Esophagus squamous epithelium (tissue), 5 donors: ENCODE measurements around the gene FGGY. TPM values are rescaled to one million over a fixed set of nuclear protein-coding genes. Genes with fewer than 3 reads are reported as not detected.

ENCODE experiments used
- DNase-seq: peaks from one replicate; lab custom pipeline; 2025; lab: John Stamatoyannopoulos, UW
- H3K27ac ChIP-seq, 4 donors: fragments of 200-600 bp; sonication (generic); one replicate each; pipeline ENCODE4 v1.5.1; 2016 to 2019; ENCODE audit warnings: mild to moderate bottlenecking in 1 of 4
- H3K27me3 ChIP-seq, 4 donors: fragments of 200-600 bp; sonication (generic); 1 replicate in 3 of 4; 2 replicates in 1 of 4; pipeline versions ENCODE4 v1.5.1 to v1.6.0; 2017 to 2021; ENCODE audit warnings: antibody characterized with exemption in 1 of 4
- H3K36me3 ChIP-seq, 3 donors: fragments of 200-600 bp; sonication (generic); one replicate each; pipeline ENCODE4 v1.5.1; 2016 to 2019
- H3K4me1 ChIP-seq, 3 donors: fragments of 200-600 bp; sonication (generic); one replicate each; pipeline ENCODE4 v1.5.1; 2017 to 2019
- H3K4me3 ChIP-seq, 4 donors: fragments of 200-600 bp; sonication (generic); 1 replicate in 3 of 4; 2 replicates in 1 of 4; pipeline ENCODE4 v1.5.1; 2016 to 2019; ENCODE audit warnings: mild to moderate bottlenecking in 2 of 4, moderate library complexity in 1 of 4
- H3K9me3 ChIP-seq, 3 donors: fragments of 200-600 bp; sonication (generic); one replicate each; pipeline ENCODE4 v1.5.1; 2016 to 2019
- POLR2A ChIP-seq, 4 donors: fragments of 450-650 bp; IDR thresholded peaks; one replicate each; pipeline ENCODE4 v1.6.1; 2017; ENCODE audit warnings: antibody characterized with exemption in 4 of 4, mild to moderate bottlenecking in 4 of 4, moderate library complexity in 3 of 4
- WGBS, 2 donors: methylation state at CpG; one replicate each; pipeline ENCODE4 v1.1.5; 2018; 5-methylcytosine and 5-hydroxymethylcytosine counted together
- intact Hi-C: fragments of 100-400 bp; cut with DNase I; formaldehyde crosslinking; loops from one replicate; pipeline ENCODE4 v1.15.0; 2022
- total RNA-seq, 4 donors: library from RNA; depleted of rRNA; stranded (reverse); fragments of >200 nt; gene quantifications; one replicate each; pipeline ENCODE4 v1.1.0, GENCODE V29; 2016
- TF ChIP-seq, protein P1 (sequence below), 6 experiments: fragments of 450-650 bp in 4 of 6; fragments of 200-600 bp in 2 of 6; sonication (generic) in 2 of 6; IDR thresholded peaks; one replicate each; pipeline ENCODE4 v1.5.1; 2016 to 2019; ENCODE audit warnings: antibody characterized with exemption in 6 of 6, mild to moderate bottlenecking in 4 of 6, moderate library complexity in 4 of 6
- donor health status: DM: yes; HTN: yes; CAD: no.

Gene FGGY
- total RNA-seq, 4 donors from 2014 or later: 6.0 to 18.1 (median 9.3) TPM

GRCh38 chr1:59266180-59266926 lies 30.5 kb upstream of the FGGY start:
- TF ChIP-seq, protein P1, sequence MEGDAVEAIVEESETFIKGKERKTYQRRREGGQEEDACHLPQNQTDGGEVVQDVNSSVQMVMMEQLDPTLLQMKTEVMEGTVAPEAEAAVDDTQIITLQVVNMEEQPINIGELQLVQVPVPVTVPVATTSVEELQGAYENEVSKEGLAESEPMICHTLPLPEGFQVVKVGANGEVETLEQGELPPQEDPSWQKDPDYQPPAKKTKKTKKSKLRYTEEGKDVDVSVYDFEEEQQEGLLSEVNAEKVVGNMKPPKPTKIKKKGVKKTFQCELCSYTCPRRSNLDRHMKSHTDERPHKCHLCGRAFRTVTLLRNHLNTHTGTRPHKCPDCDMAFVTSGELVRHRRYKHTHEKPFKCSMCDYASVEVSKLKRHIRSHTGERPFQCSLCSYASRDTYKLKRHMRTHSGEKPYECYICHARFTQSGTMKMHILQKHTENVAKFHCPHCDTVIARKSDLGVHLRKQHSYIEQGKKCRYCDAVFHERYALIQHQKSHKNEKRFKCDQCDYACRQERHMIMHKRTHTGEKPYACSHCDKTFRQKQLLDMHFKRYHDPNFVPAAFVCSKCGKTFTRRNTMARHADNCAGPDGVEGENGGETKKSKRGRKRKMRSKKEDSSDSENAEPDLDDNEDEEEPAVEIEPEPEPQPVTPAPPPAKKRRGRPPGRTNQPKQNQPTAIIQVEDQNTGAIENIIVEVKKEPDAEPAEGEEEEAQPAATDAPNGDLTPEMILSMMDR (IDR thresholded peaks at IDR 0.05): no peak
- no peak for TF ChIP-seq POLR2A (IDR thresholded peaks at IDR 0.05)
- intact Hi-C loops: no loop called here
- H3K9me3 ChIP-seq: no peaks in the 10 kb centered on the region
- 66 to 80% methylated on average over 4 of the region's 4 CpGs for WGBS, 2 donors
- H3K4me3 ChIP-seq: no peak overlapping the region
- no peak for DNase-seq
- no peaks in the 10 kb centered on the region for H3K27me3 ChIP-seq
- no peak overlapping the region for H3K27ac ChIP-seq
- no peaks in the 10 kb centered on the region for H3K36me3 ChIP-seq
- no peaks in the 10 kb centered on the region for H3K4me1 ChIP-seq

GRCh38 chr1:59266927-59267293 lies 30.0 kb upstream of the FGGY start:
- H3K36me3 ChIP-seq: no peaks in the 10 kb centered on the region

DNA sequence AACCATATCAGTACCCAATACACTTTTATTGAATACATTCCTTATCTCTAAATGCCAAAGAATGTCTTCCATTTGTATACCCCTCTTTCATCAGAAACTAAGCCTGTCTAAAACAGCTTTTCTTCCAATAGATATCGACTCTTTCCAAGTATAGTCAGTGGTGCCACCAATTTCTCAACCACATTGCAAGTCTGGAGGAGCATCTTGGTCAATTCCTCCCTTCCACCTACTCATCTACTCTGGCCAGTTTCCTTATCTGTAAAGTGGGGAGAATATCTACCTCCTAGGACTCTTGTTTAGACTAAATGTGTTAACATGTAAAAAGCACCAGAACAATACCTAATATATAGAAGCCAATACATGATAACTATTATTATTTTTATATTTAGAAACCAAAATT lies 28.5 kb upstream of the FGGY start:
- H3K27me3 ChIP-seq: no peaks in the 10 kb centered on the region
- H3K9me3 ChIP-seq: no peaks in the 10 kb centered on the region
- no peak overlapping the region for H3K27ac ChIP-seq
- 85 to 100% methylated on average over 1 of the region's 1 CpG for WGBS, 2 donors
- no peak for DNase-seq
- H3K4me3 ChIP-seq: no peak overlapping the region
- intact Hi-C loops: no loop called here
- H3K36me3 ChIP-seq: no peaks in the 10 kb centered on the region
- TF ChIP-seq, protein P1 (IDR thresholded peaks at IDR 0.05): no peak
- no peak for TF ChIP-seq POLR2A (IDR thresholded peaks at IDR 0.05)
- H3K4me1 ChIP-seq: peaks cover 0 to 11% (median 7%) of the 10 kb centered on the region in 3 donors

More at GRCh38 chr1:59266927-59267293, 30.0 kb upstream of the FGGY start:
- Histone ChIP-seq H3K27me3 (no peaks in the 10 kb centered on the region), H3K27ac (no peak overlapping the region), H3K9me3 (no peaks in the 10 kb centered on the region), H3K4me1 (no peaks in the 10 kb centered on the region), H3K4me3 (no peak overlapping the region)
- intact Hi-C loops: no loop called here
- no peak for DNase-seq
- TF ChIP-seq, protein P1 (IDR thresholded peaks at IDR 0.05): no peak
- no peak for TF ChIP-seq POLR2A (IDR thresholded peaks at IDR 0.05)

GRCh38 chr1:59271561-59272260 lies 25.2 kb upstream of the FGGY start:
- H3K36me3 ChIP-seq: no peaks in the 10 kb centered on the region
- no peak overlapping the region for H3K4me3 ChIP-seq
- intact Hi-C loops: no loop called here
- H3K27ac ChIP-seq: no peak overlapping the region
- WGBS, 2 donors: 71 to 77% methylated on average over 2 of the region's 2 CpGs
- TF ChIP-seq, protein P1 (IDR thresholded peaks at IDR 0.05): no peak
- no peak for TF ChIP-seq POLR2A (IDR thresholded peaks at IDR 0.05)
- H3K9me3 ChIP-seq: no peaks in the 10 kb centered on the region
- no peak for DNase-seq
- H3K4me1 ChIP-seq: peaks cover 0 to 11% (median 7%) of the 10 kb centered on the region in 3 donors
- H3K27me3 ChIP-seq: no peaks in the 10 kb centered on the region

DNA sequence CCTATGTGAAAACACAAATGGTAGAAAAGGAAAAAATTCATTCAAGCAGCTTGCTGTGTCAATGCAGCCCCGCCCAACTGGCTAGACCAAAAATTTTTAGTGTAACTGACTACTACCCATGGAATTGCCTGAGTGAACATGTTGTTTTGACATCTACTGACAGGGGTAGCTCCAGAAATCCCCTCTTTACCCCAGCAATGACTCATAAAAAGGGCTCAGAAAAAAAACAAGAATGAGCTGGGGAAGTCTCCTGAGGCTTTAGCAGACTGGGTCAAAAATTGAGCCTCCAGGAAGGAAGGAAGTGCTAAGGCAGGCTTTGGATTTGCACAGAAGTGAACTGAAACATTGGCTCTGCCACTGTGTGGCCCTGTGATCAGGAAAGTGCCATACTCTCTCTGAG lies 24.4 kb upstream of the FGGY start:
- no peak for DNase-seq
- Histone ChIP-seq H3K27ac (no peak overlapping the region), H3K4me1 (peaks cover 0 to 11% (median 7%) of the 10 kb centered on the region in 3 donors), H3K9me3 (no peaks in the 10 kb centered on the region), H3K27me3 (no peaks in the 10 kb centered on the region), H3K36me3 (no peaks in the 10 kb centered on the region), H3K4me3 (no peak overlapping the region)
- TF ChIP-seq POLR2A (IDR thresholded peaks at IDR 0.05): no peak
- TF ChIP-seq, protein P1 (IDR thresholded peaks at IDR 0.05): no peak
- WGBS, 2 donors: 24 to 44% methylated on average over 1 of the region's 1 CpG
- intact Hi-C loops: no loop called here
